Mesothelial cell of epicardium (in vitro differentiated cells): ENCODE data around the gene AHI1. TPM values are rescaled to one million over a fixed set of nuclear protein-coding genes. Genes with fewer than 3 reads are reported as not detected.

Experiments
- DNase-seq, 2 experiments: peaks; one replicate each; pipeline ENCODE4 v3.0.0; 2021; ENCODE audit warnings: low spot score in 2 of 2; ENCODE audit not compliant: unreplicated experiment in 2 of 2
- H3K27ac Mint-ChIP-seq: 2 replicates; pipeline ENCODE4 v1.8.0; 2021; ENCODE audit warnings: mixed read lengths
- H3K27me3 Mint-ChIP-seq: 2 replicates; pipeline ENCODE4 v1.8.0; 2021; ENCODE audit warnings: low read depth, mixed read lengths
- H3K36me3 Mint-ChIP-seq: 2 replicates; pipeline ENCODE4 v1.8.0; 2021; ENCODE audit warnings: mixed read lengths
- H3K4me1 Mint-ChIP-seq: 2 replicates; pipeline ENCODE4 v1.8.0; 2021; ENCODE audit warnings: mixed read lengths
- H3K4me3 Mint-ChIP-seq: 2 replicates; pipeline ENCODE4 v1.8.0; 2021; ENCODE audit warnings: mild to moderate bottlenecking, moderate library complexity, mixed read lengths
- H3K9me3 Mint-ChIP-seq: 2 replicates; pipeline ENCODE4 v1.8.0; 2021; ENCODE audit warnings: mixed read lengths
- total RNA-seq: library from RNA; stranded (reverse); gene quantifications from 3 replicates; pipeline ENCODE4 v1.2.1, GENCODE V29; 2021
- TF ChIP-seq, protein P1 (sequence below): fragments of 200-600 bp; sonication (generic); IDR thresholded peaks from one replicate; pipeline ENCODE4 v1.5.0; 2021; ENCODE audit warnings: antibody characterized with exemption; ENCODE audit not compliant: unreplicated experiment

The AHI1 gene
- total RNA-seq, 1 donor from 2014 or later = 41.6 TPM

DNA sequence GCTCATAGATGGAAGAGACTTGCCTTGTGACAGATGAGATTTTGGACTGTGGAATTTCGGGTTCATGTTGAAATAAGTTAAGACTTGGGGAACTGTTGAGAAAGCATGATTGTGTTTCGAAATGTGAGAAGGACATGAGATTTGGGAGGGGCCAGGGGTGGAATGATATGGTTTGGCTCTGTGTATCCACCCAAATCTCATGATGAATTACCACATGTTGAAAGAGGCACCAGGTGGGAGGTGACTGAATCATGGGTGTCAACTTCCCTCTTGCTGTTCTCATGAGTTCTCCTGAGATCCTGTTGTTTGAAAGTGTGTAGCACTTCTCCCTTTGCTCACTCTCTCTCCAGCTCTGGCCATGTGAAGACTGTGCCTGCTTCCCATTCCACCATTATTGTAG is 17.9 kb downstream of the AHI1 start:
- no peak overlapping the region for H3K4me3 Mint-ChIP-seq
- no peak for DNase-seq
- H3K27me3 Mint-ChIP-seq = no peaks in the 10 kb centered on the region
- TF ChIP-seq, protein P1, sequence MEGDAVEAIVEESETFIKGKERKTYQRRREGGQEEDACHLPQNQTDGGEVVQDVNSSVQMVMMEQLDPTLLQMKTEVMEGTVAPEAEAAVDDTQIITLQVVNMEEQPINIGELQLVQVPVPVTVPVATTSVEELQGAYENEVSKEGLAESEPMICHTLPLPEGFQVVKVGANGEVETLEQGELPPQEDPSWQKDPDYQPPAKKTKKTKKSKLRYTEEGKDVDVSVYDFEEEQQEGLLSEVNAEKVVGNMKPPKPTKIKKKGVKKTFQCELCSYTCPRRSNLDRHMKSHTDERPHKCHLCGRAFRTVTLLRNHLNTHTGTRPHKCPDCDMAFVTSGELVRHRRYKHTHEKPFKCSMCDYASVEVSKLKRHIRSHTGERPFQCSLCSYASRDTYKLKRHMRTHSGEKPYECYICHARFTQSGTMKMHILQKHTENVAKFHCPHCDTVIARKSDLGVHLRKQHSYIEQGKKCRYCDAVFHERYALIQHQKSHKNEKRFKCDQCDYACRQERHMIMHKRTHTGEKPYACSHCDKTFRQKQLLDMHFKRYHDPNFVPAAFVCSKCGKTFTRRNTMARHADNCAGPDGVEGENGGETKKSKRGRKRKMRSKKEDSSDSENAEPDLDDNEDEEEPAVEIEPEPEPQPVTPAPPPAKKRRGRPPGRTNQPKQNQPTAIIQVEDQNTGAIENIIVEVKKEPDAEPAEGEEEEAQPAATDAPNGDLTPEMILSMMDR = no peak
- H3K27ac Mint-ChIP-seq = no peak overlapping the region
- peaks cover 51% of the 10 kb centered on the region for H3K9me3 Mint-ChIP-seq
- H3K36me3 Mint-ChIP-seq = peaks cover 63% of the 10 kb centered on the region
- H3K4me1 Mint-ChIP-seq = peaks cover 11% of the 10 kb centered on the region

DNA sequence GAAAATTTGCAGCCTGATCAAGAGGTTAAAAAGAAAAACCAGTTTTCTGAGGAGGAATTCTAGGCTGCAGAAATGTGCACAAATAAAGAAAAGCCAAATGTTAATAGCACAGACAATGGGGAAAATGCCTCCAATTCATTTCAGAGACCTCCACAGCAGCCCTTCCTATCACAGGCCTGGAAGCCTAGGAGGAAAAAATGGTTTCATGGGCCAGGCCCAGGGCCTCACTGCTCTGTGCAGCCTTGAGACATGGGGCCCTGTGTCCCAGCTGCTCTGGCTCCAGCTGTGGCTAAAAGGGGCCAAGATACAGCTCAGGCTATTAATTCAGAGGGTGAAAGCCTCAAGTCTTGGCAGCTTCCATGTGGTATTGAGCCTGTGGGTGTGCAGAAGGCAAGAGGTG is 18.9 kb downstream of the AHI1 start:
- Mint-ChIP-seq H3K9me3 (peaks cover 44% of the 10 kb centered on the region), H3K4me3 (no peak overlapping the region), H3K36me3 (peaks cover 55% of the 10 kb centered on the region), H3K27ac (no peak overlapping the region), H3K27me3 (no peaks in the 10 kb centered on the region), H3K4me1 (peaks cover 12% of the 10 kb centered on the region)
- DNase-seq = no peak
- TF ChIP-seq, protein P1 = no peak

DNA sequence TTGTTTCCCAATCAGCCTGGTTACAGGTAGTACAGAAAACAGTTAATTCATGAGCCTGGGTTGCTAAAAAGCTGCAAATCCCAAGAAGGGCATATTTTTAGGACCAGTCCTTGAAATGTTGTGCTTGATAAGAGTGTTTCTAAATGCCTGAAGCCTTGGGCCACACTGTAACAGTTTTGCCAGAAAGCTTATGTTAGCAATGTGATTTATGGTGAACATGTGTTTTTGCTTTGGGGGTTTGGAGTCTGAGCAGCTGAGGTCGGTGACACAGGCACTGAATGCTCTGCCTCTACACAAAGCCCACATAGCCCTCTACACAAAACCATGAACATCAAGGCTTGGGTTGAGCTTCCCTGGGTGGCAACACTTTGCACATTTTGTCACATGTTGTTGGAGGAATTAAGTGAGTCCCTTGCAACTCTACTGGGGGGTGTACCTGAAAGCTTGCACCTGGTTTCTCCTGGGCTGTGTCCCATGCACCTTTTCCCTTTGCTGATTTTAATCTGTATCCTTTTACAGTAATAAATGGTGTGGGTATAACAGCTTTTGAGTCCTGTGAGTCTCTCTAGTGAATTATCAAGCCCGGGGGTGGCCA is 22.2 kb downstream of the AHI1 start:
- Mint-ChIP-seq H3K36me3 (peaks cover 51% of the 10 kb centered on the region), H3K4me3 (no peak overlapping the region), H3K27ac (no peak overlapping the region), H3K9me3 (peaks cover 35% of the 10 kb centered on the region), H3K27me3 (no peaks in the 10 kb centered on the region), H3K4me1 (peaks cover 12% of the 10 kb centered on the region)
- TF ChIP-seq, protein P1 = no peak
- no peak for DNase-seq

DNA sequence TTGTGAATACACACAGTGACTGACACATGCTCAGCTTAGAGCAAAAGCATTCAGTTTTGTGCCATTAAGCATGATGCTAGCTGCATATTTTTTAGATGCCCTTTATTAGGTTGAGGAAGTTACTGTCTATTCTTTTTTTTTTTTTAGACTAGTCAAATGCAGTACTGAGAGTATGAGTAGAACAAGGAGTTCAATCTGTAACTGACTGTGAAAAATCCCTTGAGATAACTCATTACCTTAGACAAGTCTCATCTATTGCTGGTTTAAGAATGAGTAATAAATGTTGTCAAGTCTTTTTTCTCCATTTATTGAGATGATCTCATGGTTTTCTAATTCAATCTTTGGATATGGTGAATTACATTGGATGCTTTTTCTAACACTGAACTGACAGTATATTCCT is 23.2 kb downstream of the AHI1 start:
- peaks cover 49% of the 10 kb centered on the region for H3K36me3 Mint-ChIP-seq
- no peak for DNase-seq
- no peaks in the 10 kb centered on the region for H3K27me3 Mint-ChIP-seq
- no peak overlapping the region for H3K4me3 Mint-ChIP-seq
- TF ChIP-seq, protein P1 = no peak
- peaks cover 35% of the 10 kb centered on the region for H3K9me3 Mint-ChIP-seq
- H3K4me1 Mint-ChIP-seq = peaks cover 12% of the 10 kb centered on the region
- H3K27ac Mint-ChIP-seq = no peak overlapping the region

DNA sequence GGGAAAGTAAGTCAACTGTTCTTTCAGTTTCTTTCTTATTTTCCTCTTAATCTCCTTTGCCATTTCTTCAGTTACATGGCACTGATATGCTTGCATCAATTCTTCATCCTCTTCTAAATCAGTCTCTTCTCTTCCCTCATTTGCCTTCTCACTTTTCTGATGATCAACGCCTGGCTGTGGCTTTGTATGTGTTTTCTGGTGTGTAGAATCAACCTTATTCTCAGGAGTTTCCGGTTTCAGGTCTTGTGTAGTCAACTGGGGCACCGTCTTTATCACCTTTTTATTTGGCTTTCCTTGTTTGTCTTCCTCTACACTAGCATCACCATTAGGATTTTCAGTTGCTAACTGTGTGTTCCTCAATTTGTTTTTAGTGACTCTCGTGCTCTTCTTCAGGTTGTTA is 31.6 kb downstream of the AHI1 start:
- TF ChIP-seq, protein P1 = no peak
- Mint-ChIP-seq H3K27ac (no peak overlapping the region), H3K27me3 (no peaks in the 10 kb centered on the region), H3K4me1 (no peaks in the 10 kb centered on the region), H3K4me3 (no peak overlapping the region), H3K36me3 (peaks cover 55% of the 10 kb centered on the region), H3K9me3 (peaks cover 14% of the 10 kb centered on the region)
- no peak for DNase-seq

DNA sequence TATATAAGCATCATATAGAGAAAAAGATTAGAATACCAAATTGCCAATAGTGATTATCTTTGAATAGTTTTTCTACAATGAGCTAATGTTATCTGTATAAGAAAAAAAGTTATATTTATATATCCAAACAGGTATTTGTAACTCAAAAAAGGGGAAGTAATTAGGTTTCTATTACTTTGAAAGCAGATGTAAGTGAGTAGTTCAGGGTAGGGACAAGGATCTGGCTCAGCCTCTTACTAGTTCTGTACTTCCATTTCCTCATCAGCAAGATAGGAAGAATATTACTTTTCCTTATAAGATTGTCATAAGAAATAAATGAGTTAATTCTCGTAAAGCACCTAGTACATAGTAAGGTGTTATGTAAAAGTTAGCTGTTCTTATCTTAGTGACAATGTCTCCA is 32.2 kb downstream of the AHI1 start:
- H3K36me3 Mint-ChIP-seq = peaks cover 49% of the 10 kb centered on the region
- no peak overlapping the region for H3K4me3 Mint-ChIP-seq
- DNase-seq = no peak
- H3K4me1 Mint-ChIP-seq = no peaks in the 10 kb centered on the region
- TF ChIP-seq, protein P1 = no peak
- H3K9me3 Mint-ChIP-seq = peaks cover 8% of the 10 kb centered on the region
- no peaks in the 10 kb centered on the region for H3K27me3 Mint-ChIP-seq
- H3K27ac Mint-ChIP-seq = no peak overlapping the region
